Breast epithelium (tissue), 3 donors: ENCODE data around the gene TFG.

ENCODE experiments used
- CTCF ChIP-seq, 3 donors: fragments of 450-650 bp; IDR thresholded peaks; one replicate each; pipeline ENCODE4 v1.5.1; 2016 to 2017; ENCODE audit warnings: antibody characterized with exemption in 3 of 3, mild to moderate bottlenecking in 3 of 3, moderate library complexity in 3 of 3
- POLR2A ChIP-seq: fragments of 450-650 bp; IDR thresholded peaks from one replicate; pipeline ENCODE4 v1.6.1; 2016; ENCODE audit warnings: antibody characterized with exemption, mild to moderate bottlenecking, moderate library complexity

GRCh38 chr3:100775669-100776068 is 66.4 kb downstream of the TFG start:
- TF ChIP-seq CTCF (IDR thresholded peaks at IDR 0.05) (no peak), POLR2A (no peak)
